Suprapubic skin (tissue), 4 donors: ENCODE data around the gene SEC24B. TPM values are rescaled to one million over a fixed set of nuclear protein-coding genes. Genes with fewer than 3 reads are reported as not detected.
"Not testable (repeated sequence)": the region's sequence is repeated elsewhere in the genome, so short reads cannot be mapped to it uniquely, and the experiment has no call there.

ENCODE experiments used
- DNase-seq, 2 donors: peaks; one replicate each; pipeline ENCODE4 v3.0.0-alpha.2; 2019; ENCODE audit warnings: low spot score in 2 of 2
- H3K27ac ChIP-seq: fragments of 200-600 bp; sonication (generic); one replicate; pipeline ENCODE4 v1.5.1; 2019
- H3K27me3 ChIP-seq: fragments of 200-600 bp; sonication (generic); one replicate; pipeline ENCODE4 v1.5.1; 2019
- H3K36me3 ChIP-seq: fragments of 200-600 bp; sonication (generic); one replicate; pipeline ENCODE4 v1.5.1; 2019
- H3K4me1 ChIP-seq: fragments of 200-600 bp; sonication (generic); one replicate; pipeline ENCODE4 v1.5.1; 2019
- H3K4me3 ChIP-seq: fragments of 200-600 bp; sonication (generic); one replicate; pipeline ENCODE4 v1.5.1; 2019; ENCODE audit warnings: mild to moderate bottlenecking
- H3K9me3 ChIP-seq: fragments of 200-600 bp; sonication (generic); one replicate; pipeline ENCODE4 v1.5.1; 2019
- CTCF ChIP-seq, 2 donors: fragments of 200-600 bp in 1 of 2; fragments of 450-650 bp in 1 of 2; sonication (generic) in 1 of 2; IDR thresholded peaks; one replicate each; pipeline ENCODE4 v1.5.1; 2016 to 2019; ENCODE audit warnings: antibody characterized with exemption in 2 of 2, mild to moderate bottlenecking in 1 of 2, moderate library complexity in 1 of 2
- EP300 ChIP-seq: sonication (generic); formaldehyde crosslinking; IDR thresholded peaks from one replicate; pipeline ENCODE4 v1.6.1; 2017; ENCODE audit warnings: antibody characterized with exemption
- POLR2A ChIP-seq, 2 donors: fragments of 450-650 bp; IDR thresholded peaks; one replicate each; pipeline ENCODE4 v1.6.1; 2017; ENCODE audit warnings: antibody characterized with exemption in 2 of 2, mild to moderate bottlenecking in 2 of 2, moderate library complexity in 2 of 2
- POLR2AphosphoS5 ChIP-seq, 3 donors: sonication (generic); formaldehyde crosslinking; IDR thresholded peaks; one replicate each; pipeline ENCODE4 v1.6.1; 2017; ENCODE audit warnings: antibody characterized with exemption in 3 of 3
- WGBS: methylation state at CpG from one replicate; pipeline ENCODE4 v1.1.5; 2018; 5-methylcytosine and 5-hydroxymethylcytosine counted together
- total RNA-seq, 4 donors: library from RNA; depleted of rRNA; stranded (reverse); fragments of >200 nt; gene quantifications; one replicate each; pipeline ENCODE4 v1.1.0, GENCODE V29; 2016

Gene SEC24B
- total RNA-seq, 4 donors from 2014 or later: 38.6 to 77.6 (median 46.1) TPM

GRCh38 chr4:109497511-109497910, 63.9 kb downstream of the SEC24B start:
- Histone ChIP-seq H3K4me3 (no peak overlapping the region), H3K9me3 (no peaks in the 10 kb centered on the region), H3K27ac (no peak overlapping the region), H3K4me1 (no peaks in the 10 kb centered on the region), H3K36me3 (peaks cover 75% of the 10 kb centered on the region), H3K27me3 (no peaks in the 10 kb centered on the region)
- DNase-seq: no peak
- TF ChIP-seq POLR2AphosphoS5 (IDR thresholded peaks at IDR 0.05) (no peak), EP300 (no peak), POLR2A (IDR thresholded peaks at IDR 0.05) (no peak), CTCF (IDR thresholded peaks at IDR 0.05) (no peak)

GRCh38 chr4:109499513-109499912, 65.9 kb downstream of the SEC24B start:
- no peaks in the 10 kb centered on the region for H3K4me1 ChIP-seq
- WGBS: 88% methylated on average over 2 of the region's 2 CpGs
- H3K27ac ChIP-seq: no peak overlapping the region
- no peak overlapping the region for H3K4me3 ChIP-seq
- no peaks in the 10 kb centered on the region for H3K9me3 ChIP-seq
- no peaks in the 10 kb centered on the region for H3K27me3 ChIP-seq
- peaks cover 75% of the 10 kb centered on the region for H3K36me3 ChIP-seq
- no peak for DNase-seq
- no peak for TF ChIP-seq POLR2AphosphoS5 (IDR thresholded peaks at IDR 0.05)
- no peak for TF ChIP-seq POLR2A (IDR thresholded peaks at IDR 0.05)
- TF ChIP-seq EP300: no peak
- TF ChIP-seq CTCF (IDR thresholded peaks at IDR 0.05): no peak

GRCh38 chr4:109506890-109507289, 73.3 kb downstream of the SEC24B start:
- H3K27me3 ChIP-seq: no peaks in the 10 kb centered on the region
- no peak overlapping the region for H3K4me3 ChIP-seq
- no peak for TF ChIP-seq POLR2AphosphoS5 (IDR thresholded peaks at IDR 0.05)
- no peak for TF ChIP-seq EP300
- no peak for TF ChIP-seq CTCF (IDR thresholded peaks at IDR 0.05)
- no peak for TF ChIP-seq POLR2A (IDR thresholded peaks at IDR 0.05)
- H3K9me3 ChIP-seq: no peaks in the 10 kb centered on the region
- H3K4me1 ChIP-seq: no peaks in the 10 kb centered on the region
- H3K36me3 ChIP-seq: peaks cover 63% of the 10 kb centered on the region
- no peak for DNase-seq
- no peak overlapping the region for H3K27ac ChIP-seq

GRCh38 chr4:109510687-109511086, 77.1 kb downstream of the SEC24B start:
- H3K27me3 ChIP-seq: no peaks in the 10 kb centered on the region
- peaks cover 77% of the 10 kb centered on the region for H3K36me3 ChIP-seq

GRCh38 chr4:109511414-109511813, 77.8 kb downstream of the SEC24B start:
- Histone ChIP-seq H3K4me3 (no peak overlapping the region), H3K4me1 (no peaks in the 10 kb centered on the region), H3K36me3 (peaks cover 77% of the 10 kb centered on the region), H3K27me3 (no peaks in the 10 kb centered on the region), H3K9me3 (no peaks in the 10 kb centered on the region), H3K27ac (no peak overlapping the region)
- TF ChIP-seq EP300 (no peak), POLR2AphosphoS5 (IDR thresholded peaks at IDR 0.05) (no peak), POLR2A (IDR thresholded peaks at IDR 0.05) (no peak), CTCF (IDR thresholded peaks at IDR 0.05) (no peak)
- DNase-seq: no peak
- 23% methylated on average over 2 of the region's 2 CpGs for WGBS

More at GRCh38 chr4:109510687-109511086, 77.1 kb downstream of the SEC24B start:
- H3K9me3 ChIP-seq: no peaks in the 10 kb centered on the region
- H3K27ac ChIP-seq: no peak overlapping the region
- H3K4me1 ChIP-seq: no peaks in the 10 kb centered on the region
- TF ChIP-seq POLR2AphosphoS5 (IDR thresholded peaks at IDR 0.05) (no peak), POLR2A (IDR thresholded peaks at IDR 0.05) (no peak), EP300 (no peak), CTCF (IDR thresholded peaks at IDR 0.05) (no peak)
- H3K4me3 ChIP-seq: no peak overlapping the region
- WGBS: 69% methylated on average over 2 of the region's 2 CpGs
- no peak for DNase-seq

GRCh38 chr4:109513368-109513767, 79.8 kb downstream of the SEC24B start:
- DNase-seq, H3K27ac ChIP-seq, H3K27me3 ChIP-seq, H3K4me3 ChIP-seq, H3K9me3 ChIP-seq, H3K4me1 ChIP-seq: not testable (repeated sequence)
- H3K36me3 ChIP-seq: peaks cover 75% of the 10 kb centered on the region
- WGBS: 98% methylated on average over 12 of the region's 12 CpGs
